ENCODE data around the gene MPPE1.

DNA sequence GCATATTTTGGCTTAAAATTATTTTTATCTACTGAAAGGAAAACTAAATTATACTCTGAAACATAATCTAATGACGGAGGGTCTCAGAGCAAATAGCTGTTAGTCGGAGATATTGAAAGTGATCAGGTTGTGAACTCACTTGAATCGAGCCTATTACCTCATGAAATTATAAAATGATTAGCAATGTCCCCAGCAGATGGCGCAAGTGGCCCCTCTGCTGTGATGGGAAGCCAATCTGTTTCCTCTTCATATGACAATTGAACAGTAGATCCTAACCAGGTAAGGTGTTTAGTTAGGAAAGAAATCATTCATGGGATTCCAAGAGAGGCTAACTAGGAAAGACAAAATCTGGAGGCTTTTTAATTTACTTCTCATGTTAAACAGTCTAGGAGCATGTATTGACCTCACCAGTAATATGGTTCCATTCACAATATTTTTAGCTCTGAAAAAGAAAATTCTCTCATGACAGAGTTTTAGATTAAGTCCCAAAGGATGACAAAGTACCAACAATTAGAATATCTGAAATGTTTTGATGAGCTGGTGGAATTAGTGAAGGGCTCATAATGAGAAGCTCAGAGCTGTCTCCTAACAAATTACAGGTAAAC is 29.9 kb upstream of the MPPE1 start:
- TF ChIP-seq, protein P1, sequence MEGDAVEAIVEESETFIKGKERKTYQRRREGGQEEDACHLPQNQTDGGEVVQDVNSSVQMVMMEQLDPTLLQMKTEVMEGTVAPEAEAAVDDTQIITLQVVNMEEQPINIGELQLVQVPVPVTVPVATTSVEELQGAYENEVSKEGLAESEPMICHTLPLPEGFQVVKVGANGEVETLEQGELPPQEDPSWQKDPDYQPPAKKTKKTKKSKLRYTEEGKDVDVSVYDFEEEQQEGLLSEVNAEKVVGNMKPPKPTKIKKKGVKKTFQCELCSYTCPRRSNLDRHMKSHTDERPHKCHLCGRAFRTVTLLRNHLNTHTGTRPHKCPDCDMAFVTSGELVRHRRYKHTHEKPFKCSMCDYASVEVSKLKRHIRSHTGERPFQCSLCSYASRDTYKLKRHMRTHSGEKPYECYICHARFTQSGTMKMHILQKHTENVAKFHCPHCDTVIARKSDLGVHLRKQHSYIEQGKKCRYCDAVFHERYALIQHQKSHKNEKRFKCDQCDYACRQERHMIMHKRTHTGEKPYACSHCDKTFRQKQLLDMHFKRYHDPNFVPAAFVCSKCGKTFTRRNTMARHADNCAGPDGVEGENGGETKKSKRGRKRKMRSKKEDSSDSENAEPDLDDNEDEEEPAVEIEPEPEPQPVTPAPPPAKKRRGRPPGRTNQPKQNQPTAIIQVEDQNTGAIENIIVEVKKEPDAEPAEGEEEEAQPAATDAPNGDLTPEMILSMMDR (IDR thresholded peaks at IDR 0.05), result peak; percentile 76 to 87 (median 83)
- TF ChIP-seq POLR2A (IDR thresholded peaks at IDR 0.05) (no peak), POLR2AphosphoS5 (IDR thresholded peaks at IDR 0.05) (no peak)

Measured in gastroesophageal sphincter (tissue), 3 donors.